Mesendoderm (in vitro differentiated cells): Measurements from ENCODE around the gene CADM1.
A peak's percentile ranks its signal among the peaks of the same experiment; 100 is the strongest.

Experiments used
- DNase-seq: peaks from one replicate; pipeline ENCODE4 v3.0.0; 2013
- H2AK5ac ChIP-seq: 2 replicates; pipeline ENCODE4 v1.6.1; 2013; ENCODE audit warnings: low read length, inconsistent platforms
- H2BK120ac ChIP-seq: 2 replicates; pipeline ENCODE4 v1.6.1; 2013; ENCODE audit warnings: low read depth, mild to moderate bottlenecking, low read length, moderate library complexity, mixed read lengths
- H2BK15ac ChIP-seq: replicated peaks from 2 replicates; pipeline ENCODE4 v1.6.1; 2013; ENCODE audit warnings: low read depth, mild to moderate bottlenecking, moderate library complexity
- H2BK5ac ChIP-seq: 2 replicates; pipeline ENCODE4 v1.6.1; 2013; ENCODE audit warnings: low read length, inconsistent platforms
- H3K18ac ChIP-seq: 2 replicates; pipeline ENCODE4 v1.6.1; 2013; ENCODE audit warnings: mild to moderate bottlenecking, low read length, mixed read lengths
- H3K23ac ChIP-seq: one replicate; pipeline ENCODE4 v1.6.1; 2013; ENCODE audit warnings: low read length
- H3K27ac ChIP-seq: 2 replicates; pipeline ENCODE4 v1.5.1; 2013; ENCODE audit warnings: low read depth, mild to moderate bottlenecking, inconsistent platforms, low read length, moderate library complexity
- H3K27me3 ChIP-seq: 2 replicates; pipeline ENCODE4 v1.6.1; 2013; ENCODE audit warnings: low read length, control low read depth, mild to moderate bottlenecking, inconsistent platforms; ENCODE audit not compliant: insufficient read depth, poor library complexity
- H3K36me3 ChIP-seq: 2 replicates; pipeline ENCODE4 v1.6.1; 2013; ENCODE audit warnings: low read length, inconsistent platforms; ENCODE audit not compliant: control insufficient read depth, insufficient read depth
- H3K4ac ChIP-seq: one replicate; pipeline ENCODE4 v1.6.1; 2013; ENCODE audit warnings: low read depth, mild to moderate bottlenecking, low read length, moderate library complexity
- H3K4me1 ChIP-seq: 2 replicates; pipeline ENCODE4 v1.6.1; 2013; ENCODE audit warnings: low read depth, low read length, inconsistent platforms; ENCODE audit not compliant: control insufficient read depth
- H3K4me2 ChIP-seq: 2 replicates; pipeline ENCODE4 v1.6.1; 2013; ENCODE audit warnings: low read length
- H3K4me3 ChIP-seq: 2 replicates; pipeline ENCODE4 v1.5.1; 2013; ENCODE audit warnings: mild to moderate bottlenecking, low read length
- H3K56ac ChIP-seq: one replicate; pipeline ENCODE4 v1.6.1; 2013; ENCODE audit warnings: low read length
- H3K79me1 ChIP-seq: 2 replicates; pipeline ENCODE4 v1.6.1; 2013; ENCODE audit warnings: low read length, inconsistent platforms
- H3K79me2 ChIP-seq: 2 replicates; pipeline ENCODE4 v1.6.1; 2013; ENCODE audit warnings: mild to moderate bottlenecking, low read length; ENCODE audit not compliant: control insufficient read depth, insufficient read depth
- H3K9ac ChIP-seq: 2 replicates; pipeline ENCODE4 v1.6.1; 2013; ENCODE audit warnings: low read length, inconsistent platforms
- H4K5ac ChIP-seq: one replicate; pipeline ENCODE4 v1.6.1; 2013; ENCODE audit warnings: low read length
- H4K8ac ChIP-seq: one replicate; pipeline ENCODE4 v1.6.1; 2013; ENCODE audit warnings: low read depth, mild to moderate bottlenecking, control low read depth, low read length, moderate library complexity
- WGBS: extraction: QIAGEN DNeasy Blood & Tissue Kit; methylation state at CpG from one replicate; pipeline ENCODE4 v1.1.7; 2013; ENCODE audit warnings: low lambda C conversion rate, missing lambda C conversion rate; ENCODE audit not compliant: insufficient coverage; ENCODE audit errors: extremely low coverage; 5-methylcytosine and 5-hydroxymethylcytosine counted together

The CADM1 gene

GRCh38 chr11:115206365-115207022 is 297.7 kb downstream of the CADM1 start:
- WGBS, result no CpG with 5 or more reads among the region's 7 CpGs
- no peak overlapping the region for H3K4ac ChIP-seq
- H3K27ac ChIP-seq, result no peak overlapping the region
- no peak overlapping the region for H3K18ac ChIP-seq
- no peak overlapping the region for H2AK5ac ChIP-seq
- no peaks in the 10 kb centered on the region for H3K36me3 ChIP-seq
- H3K79me1 ChIP-seq, result no peaks in the 10 kb centered on the region
- H4K8ac ChIP-seq, result no peak overlapping the region
- no peak overlapping the region for H3K9ac ChIP-seq
- H2BK15ac ChIP-seq, result no peak overlapping the region
- H3K4me1 ChIP-seq, result no peaks in the 10 kb centered on the region
- no peak overlapping the region for H4K5ac ChIP-seq
- H3K79me2 ChIP-seq, result no peaks in the 10 kb centered on the region
- no peak overlapping the region for H2BK5ac ChIP-seq
- H3K23ac ChIP-seq, result no peak overlapping the region
- DNase-seq, result no peak
- no peak overlapping the region for H3K4me2 ChIP-seq
- no peak overlapping the region for H3K4me3 ChIP-seq
- no peaks in the 10 kb centered on the region for H3K27me3 ChIP-seq
- H2BK120ac ChIP-seq, result no peak overlapping the region
- H3K56ac ChIP-seq, result peak overlapping the region; percentile 30

DNA sequence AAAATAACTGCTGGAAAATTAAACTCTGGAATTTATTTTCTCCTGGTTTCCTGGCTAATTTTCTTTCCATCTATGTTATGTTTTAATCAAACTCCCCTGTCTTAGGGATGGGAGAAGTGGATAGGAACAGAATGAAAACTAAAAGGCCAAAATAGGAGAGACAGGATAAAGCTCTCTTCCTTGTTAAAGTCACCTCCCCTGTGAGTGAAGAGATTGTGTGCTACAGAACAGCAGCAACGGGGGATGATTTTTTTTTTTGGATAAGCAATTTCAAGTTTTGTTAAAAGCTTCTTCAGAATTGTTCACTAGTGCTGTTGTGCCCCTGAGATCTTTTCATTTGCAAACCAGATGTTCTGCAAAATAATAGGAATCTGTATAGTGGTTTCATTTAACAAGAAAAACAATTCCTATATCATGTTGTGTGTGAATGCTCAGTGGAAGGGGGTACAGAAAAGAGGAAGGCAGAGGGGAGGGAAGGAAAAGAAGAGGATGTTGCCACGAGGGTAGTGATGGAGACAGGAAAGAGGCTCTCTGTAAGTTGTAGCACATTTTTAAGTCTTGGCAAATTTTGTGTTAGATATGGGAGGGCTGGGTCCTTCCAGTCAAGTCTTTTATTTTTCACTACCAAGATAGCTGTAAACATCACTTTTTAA is 301.2 kb downstream of the CADM1 start:
- H3K4me3 ChIP-seq, result no peak overlapping the region
- H2BK5ac ChIP-seq, result no peak overlapping the region
- no peak overlapping the region for H4K5ac ChIP-seq
- H2BK120ac ChIP-seq, result no peak overlapping the region
- no peak overlapping the region for H2BK15ac ChIP-seq
- no peak for DNase-seq
- H3K9ac ChIP-seq, result no peak overlapping the region
- H3K27ac ChIP-seq, result no peak overlapping the region
- no peak overlapping the region for H4K8ac ChIP-seq
- H2AK5ac ChIP-seq, result no peak overlapping the region
- H3K79me1 ChIP-seq, result no peaks in the 10 kb centered on the region
- H3K4me2 ChIP-seq, result no peak overlapping the region
- H3K56ac ChIP-seq, result no peak overlapping the region
- H3K4ac ChIP-seq, result no peak overlapping the region
- WGBS, result no CpG with 5 or more reads among the region's 2 CpGs
- H3K4me1 ChIP-seq, result no peaks in the 10 kb centered on the region
- no peaks in the 10 kb centered on the region for H3K36me3 ChIP-seq
- H3K23ac ChIP-seq, result no peak overlapping the region
- H3K27me3 ChIP-seq, result no peaks in the 10 kb centered on the region
- no peaks in the 10 kb centered on the region for H3K79me2 ChIP-seq
- H3K18ac ChIP-seq, result no peak overlapping the region

DNA sequence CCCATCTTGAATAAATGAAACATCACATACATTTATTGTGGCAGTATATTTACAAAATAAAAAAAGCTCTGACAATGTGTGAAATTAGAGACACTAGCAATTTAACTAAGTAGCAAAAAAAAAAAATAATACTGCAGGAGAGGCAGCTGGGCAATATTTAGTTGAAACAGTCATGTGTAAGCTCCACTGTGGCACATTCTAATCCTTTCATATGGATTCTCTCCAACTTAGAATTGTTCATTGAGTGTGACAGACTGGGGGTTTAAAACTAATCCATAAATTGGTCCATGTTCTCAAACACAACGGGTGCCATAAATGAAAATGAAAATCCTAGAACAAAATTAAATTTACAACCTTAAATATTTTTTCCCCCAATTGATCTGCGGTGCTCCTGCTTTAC is 302.1 kb downstream of the CADM1 start:
- no peak overlapping the region for H2BK15ac ChIP-seq
- no peak overlapping the region for H3K4me3 ChIP-seq
- H3K4ac ChIP-seq, result no peak overlapping the region
- H3K4me2 ChIP-seq, result no peak overlapping the region
- no peak overlapping the region for H3K56ac ChIP-seq
- no peaks in the 10 kb centered on the region for H3K79me2 ChIP-seq
- H3K27me3 ChIP-seq, result no peaks in the 10 kb centered on the region
- H3K18ac ChIP-seq, result no peak overlapping the region
- H4K8ac ChIP-seq, result no peak overlapping the region
- H3K27ac ChIP-seq, result no peak overlapping the region
- no peaks in the 10 kb centered on the region for H3K4me1 ChIP-seq
- no peaks in the 10 kb centered on the region for H3K36me3 ChIP-seq
- no peak overlapping the region for H3K9ac ChIP-seq
- H3K23ac ChIP-seq, result no peak overlapping the region
- WGBS, result no CpG with 5 or more reads among the region's 2 CpGs
- no peak overlapping the region for H2AK5ac ChIP-seq
- no peak overlapping the region for H2BK5ac ChIP-seq
- H2BK120ac ChIP-seq, result no peak overlapping the region
- H4K5ac ChIP-seq, result no peak overlapping the region
- no peak for DNase-seq
- H3K79me1 ChIP-seq, result no peaks in the 10 kb centered on the region

DNA sequence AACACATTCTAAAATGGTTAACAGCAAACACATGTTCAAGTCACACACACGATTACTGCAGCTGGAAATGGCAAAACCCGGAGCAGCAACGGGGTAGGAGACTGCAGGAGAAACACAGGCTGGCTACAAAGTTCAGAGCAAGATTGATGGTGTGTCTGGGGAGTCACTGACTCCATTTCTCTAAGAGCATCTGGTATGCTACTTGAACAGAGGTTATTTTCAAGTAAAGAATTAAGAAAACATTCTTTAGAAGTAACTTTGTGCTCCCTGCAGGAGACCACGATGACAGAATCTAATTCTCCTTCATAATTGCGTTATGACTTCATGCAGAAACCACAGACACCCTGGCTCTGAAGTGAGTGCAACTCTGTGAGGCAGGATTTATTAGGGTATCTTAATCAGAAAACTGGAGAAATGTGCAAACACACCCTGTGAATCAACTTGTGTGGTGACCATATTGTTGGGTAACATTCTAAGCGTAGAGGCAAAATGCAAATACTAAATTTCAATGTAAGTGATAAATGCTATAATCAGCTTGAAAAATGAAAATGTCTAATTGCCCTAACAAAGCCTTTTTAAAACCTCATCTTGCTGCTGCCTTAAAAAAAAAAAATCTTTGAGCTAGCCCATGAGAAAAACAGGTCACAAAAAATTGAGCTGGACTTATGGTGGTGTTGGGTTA is 303.0 kb downstream of the CADM1 start:
- Histone ChIP-seq H3K27ac (no peak overlapping the region), H3K4me1 (no peaks in the 10 kb centered on the region), H3K27me3 (no peaks in the 10 kb centered on the region), H3K79me1 (no peaks in the 10 kb centered on the region), H3K23ac (no peak overlapping the region), H2BK15ac (no peak overlapping the region), H3K18ac (no peak overlapping the region), H3K36me3 (no peaks in the 10 kb centered on the region), H3K4me3 (no peak overlapping the region), H3K4me2 (no peak overlapping the region), H3K9ac (no peak overlapping the region), H2BK120ac (no peak overlapping the region), H4K8ac (no peak overlapping the region), H3K4ac (no peak overlapping the region), H3K56ac (no peak overlapping the region), H2BK5ac (no peak overlapping the region), H2AK5ac (no peak overlapping the region), H4K5ac (no peak overlapping the region), H3K79me2 (no peaks in the 10 kb centered on the region)
- DNase-seq, result no peak
- WGBS, result no CpG with 5 or more reads among the region's 6 CpGs

- DNase-seq, result no peak
- H3K56ac ChIP-seq, result no peak overlapping the region
- no peak overlapping the region for H3K9ac ChIP-seq
- no peak overlapping the region for H3K18ac ChIP-seq
- no peaks in the 10 kb centered on the region for H3K79me1 ChIP-seq
- H3K79me2 ChIP-seq, result no peaks in the 10 kb centered on the region
- no peak overlapping the region for H2AK5ac ChIP-seq
- no peak overlapping the region for H4K5ac ChIP-seq
- H3K27ac ChIP-seq, result no peak overlapping the region
- H2BK5ac ChIP-seq, result no peak overlapping the region
- no peak overlapping the region for H2BK120ac ChIP-seq
- no peaks in the 10 kb centered on the region for H3K36me3 ChIP-seq
- no peaks in the 10 kb centered on the region for H3K4me1 ChIP-seq
- no peak overlapping the region for H2BK15ac ChIP-seq
- H3K4me3 ChIP-seq, result no peak overlapping the region
- H4K8ac ChIP-seq, result no peak overlapping the region
- H3K4me2 ChIP-seq, result no peak overlapping the region
- no peak overlapping the region for H3K23ac ChIP-seq
- WGBS, result no CpG with 5 or more reads among the region's 3 CpGs
- no peaks in the 10 kb centered on the region for H3K27me3 ChIP-seq
- no peak overlapping the region for H3K4ac ChIP-seq
These were observed 304.6 kb downstream of the CADM1 start for GRCh38 chr11:115199481-115200069.
